GM10266 (cell line): ENCODE data around the gene EXPH5.

Experiments
- DNase-seq: peaks from one replicate; pipeline ENCODE4 v3.0.0; 2012; ENCODE audit errors: extremely low spot score
- CTCF ChIP-seq: IDR thresholded peaks from 2 replicates; pipeline ENCODE4 v1.5.1; 2012; ENCODE audit warnings: mild to moderate bottlenecking, low read depth; ENCODE audit not compliant: control insufficient read depth, insufficient read depth; ENCODE audit errors: missing control alignments

The EXPH5 gene

GRCh38 chr11:108468478-108468864 is 125.1 kb downstream of the EXPH5 start:
- no peak for DNase-seq
- TF ChIP-seq CTCF: no peak

GRCh38 chr11:108467091-108467823 is 126.3 kb downstream of the EXPH5 start, which contains the start of gene C11orf65:
Gene C11orf65 (minus strand): TSS chr11:108467529. CDS start chr11:108461559, 5,970 bp downstream.
- peak; percentile 86 for DNase-seq
- TF ChIP-seq CTCF: peak; percentile 3

- DNase-seq: no peak
- no peak for TF ChIP-seq CTCF
These were observed 127.2 kb downstream of the EXPH5 start for GRCh38 chr11:108466405-108466804.
